DND-41 (cell line): Measurements from ENCODE around the gene LAMA2.

ENCODE experiments used
- EZH2 ChIP-seq: IDR thresholded peaks from 3 replicates; pipeline ENCODE4 v1.6.1; 2012; ENCODE audit warnings: borderline replicate concordance, low read depth, mild to moderate bottlenecking, moderate library complexity, low read length, inconsistent platforms; ENCODE audit not compliant: severe bottlenecking
- TF ChIP-seq, protein P1 (sequence below): IDR thresholded peaks from 2 replicates; pipeline ENCODE4 v1.5.1; 2012; ENCODE audit warnings: borderline replicate concordance, low read length, moderate library complexity, mild to moderate bottlenecking; ENCODE audit not compliant: poor library complexity, severe bottlenecking; ENCODE audit errors: extremely low read depth

DNA sequence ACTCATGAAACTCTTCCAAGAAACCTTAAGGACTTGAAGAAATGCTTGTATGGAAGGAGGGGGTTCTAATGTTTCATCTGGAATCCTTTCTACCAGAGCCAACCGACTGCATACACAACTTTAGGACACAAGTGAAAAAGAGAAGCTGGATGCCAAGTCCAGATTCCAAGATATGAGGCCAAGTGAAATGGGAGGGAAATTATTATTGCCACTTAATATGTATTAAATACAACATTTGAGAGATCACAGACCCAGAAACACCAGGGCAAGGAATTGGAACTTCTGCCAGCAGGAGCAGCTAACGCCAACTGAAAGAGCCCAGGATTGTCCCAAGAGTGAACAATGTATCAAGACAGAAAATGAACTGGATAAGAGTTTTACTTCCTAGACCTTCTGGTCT, 682.9 kb downstream of the LAMA2 start:
- TF ChIP-seq, protein P1, sequence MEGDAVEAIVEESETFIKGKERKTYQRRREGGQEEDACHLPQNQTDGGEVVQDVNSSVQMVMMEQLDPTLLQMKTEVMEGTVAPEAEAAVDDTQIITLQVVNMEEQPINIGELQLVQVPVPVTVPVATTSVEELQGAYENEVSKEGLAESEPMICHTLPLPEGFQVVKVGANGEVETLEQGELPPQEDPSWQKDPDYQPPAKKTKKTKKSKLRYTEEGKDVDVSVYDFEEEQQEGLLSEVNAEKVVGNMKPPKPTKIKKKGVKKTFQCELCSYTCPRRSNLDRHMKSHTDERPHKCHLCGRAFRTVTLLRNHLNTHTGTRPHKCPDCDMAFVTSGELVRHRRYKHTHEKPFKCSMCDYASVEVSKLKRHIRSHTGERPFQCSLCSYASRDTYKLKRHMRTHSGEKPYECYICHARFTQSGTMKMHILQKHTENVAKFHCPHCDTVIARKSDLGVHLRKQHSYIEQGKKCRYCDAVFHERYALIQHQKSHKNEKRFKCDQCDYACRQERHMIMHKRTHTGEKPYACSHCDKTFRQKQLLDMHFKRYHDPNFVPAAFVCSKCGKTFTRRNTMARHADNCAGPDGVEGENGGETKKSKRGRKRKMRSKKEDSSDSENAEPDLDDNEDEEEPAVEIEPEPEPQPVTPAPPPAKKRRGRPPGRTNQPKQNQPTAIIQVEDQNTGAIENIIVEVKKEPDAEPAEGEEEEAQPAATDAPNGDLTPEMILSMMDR = no peak
- TF ChIP-seq EZH2 = no peak
